GM19025 (cell line): ENCODE data around the gene IL25.

Source experiments
- ATAC-seq: cut with Tn5 transposase; IDR thresholded peaks from one replicate; pipeline ENCODE4 v1.9.1; 2021; ENCODE audit warnings: mild to moderate bottlenecking, low read depth, moderate library complexity; ENCODE audit not compliant: unreplicated experiment

The IL25 gene

GRCh38 chr14:23370221-23370620, 2.4 kb upstream of the IL25 start:
- ATAC-seq: no peak

GRCh38 chr14:23371865-23372264, 744 bp upstream of the IL25 start:
- ATAC-seq: no peak

GRCh38 chr14:23373041-23373440, 432 bp downstream of the IL25 start:
- no peak for ATAC-seq

DNA sequence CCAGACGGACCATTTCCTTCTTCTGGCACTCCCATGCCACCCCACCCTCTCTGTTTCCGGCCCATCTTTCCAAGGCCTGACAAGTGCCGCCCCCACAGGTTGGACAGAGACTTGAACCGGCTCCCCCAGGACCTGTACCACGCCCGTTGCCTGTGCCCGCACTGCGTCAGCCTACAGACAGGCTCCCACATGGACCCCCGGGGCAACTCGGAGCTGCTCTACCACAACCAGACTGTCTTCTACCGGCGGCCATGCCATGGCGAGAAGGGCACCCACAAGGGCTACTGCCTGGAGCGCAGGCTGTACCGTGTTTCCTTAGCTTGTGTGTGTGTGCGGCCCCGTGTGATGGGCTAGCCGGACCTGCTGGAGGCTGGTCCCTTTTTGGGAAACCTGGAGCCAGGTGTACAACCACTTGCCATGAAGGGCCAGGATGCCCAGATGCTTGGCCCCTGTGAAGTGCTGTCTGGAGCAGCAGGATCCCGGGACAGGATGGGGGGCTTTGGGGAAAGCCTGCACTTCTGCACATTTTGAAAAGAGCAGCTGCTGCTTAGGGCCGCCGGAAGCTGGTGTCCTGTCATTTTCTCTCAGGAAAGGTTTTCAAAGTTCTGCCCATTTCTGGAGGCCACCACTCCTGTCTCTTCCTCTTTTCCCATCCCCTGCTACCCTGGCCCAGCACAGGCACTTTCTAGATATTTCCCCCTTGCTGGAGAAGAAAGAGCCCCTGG, 3.1 kb downstream of the IL25 start:
- ATAC-seq: no peak

DNA sequence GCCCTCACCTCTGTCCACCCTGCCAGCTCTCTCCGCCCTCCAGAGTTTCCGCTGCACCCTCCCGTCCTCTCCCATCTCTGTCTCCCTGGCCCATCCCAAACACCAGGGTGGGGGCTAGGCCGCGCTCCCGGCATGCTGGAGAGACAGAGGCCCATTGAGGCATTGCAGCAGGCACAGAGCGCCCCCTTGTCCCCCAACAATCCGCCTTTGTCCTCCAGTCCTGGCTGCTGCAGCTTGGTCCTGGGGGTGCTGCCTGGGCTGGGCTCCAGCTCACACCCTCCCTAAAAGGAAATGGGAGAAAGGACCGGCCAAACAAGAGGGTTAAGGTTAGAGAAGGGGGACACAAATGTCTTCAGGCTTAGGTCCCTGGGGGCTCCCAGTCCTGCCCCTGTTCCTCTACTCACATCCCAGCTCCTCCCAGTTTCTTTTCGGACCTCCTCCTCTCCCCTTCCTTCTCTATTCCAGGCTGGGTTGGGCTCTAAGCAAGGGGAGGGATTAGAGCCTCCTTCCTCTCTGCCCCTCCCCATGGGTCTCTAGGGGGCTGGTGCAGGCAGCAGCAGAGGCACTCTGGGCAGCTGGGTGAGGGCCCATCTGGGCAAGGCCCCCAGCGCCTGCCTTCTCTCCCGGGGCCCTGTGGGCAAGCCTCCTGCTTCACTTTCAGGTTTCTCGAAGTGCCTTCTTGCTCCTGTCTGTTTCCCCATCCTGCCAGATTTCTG, 4.0 kb downstream of the IL25 start, which contains the start of gene CMTM5:
Gene CMTM5 (plus strand): TSS at position 565 of the 716 bp plus-strand sequence. CDS start 206 bp downstream, outside the sequence.
- ATAC-seq: no peak

GRCh38 chr14:23377198-23377550, 4.6 kb downstream of the IL25 start:
- no peak for ATAC-seq

DNA sequence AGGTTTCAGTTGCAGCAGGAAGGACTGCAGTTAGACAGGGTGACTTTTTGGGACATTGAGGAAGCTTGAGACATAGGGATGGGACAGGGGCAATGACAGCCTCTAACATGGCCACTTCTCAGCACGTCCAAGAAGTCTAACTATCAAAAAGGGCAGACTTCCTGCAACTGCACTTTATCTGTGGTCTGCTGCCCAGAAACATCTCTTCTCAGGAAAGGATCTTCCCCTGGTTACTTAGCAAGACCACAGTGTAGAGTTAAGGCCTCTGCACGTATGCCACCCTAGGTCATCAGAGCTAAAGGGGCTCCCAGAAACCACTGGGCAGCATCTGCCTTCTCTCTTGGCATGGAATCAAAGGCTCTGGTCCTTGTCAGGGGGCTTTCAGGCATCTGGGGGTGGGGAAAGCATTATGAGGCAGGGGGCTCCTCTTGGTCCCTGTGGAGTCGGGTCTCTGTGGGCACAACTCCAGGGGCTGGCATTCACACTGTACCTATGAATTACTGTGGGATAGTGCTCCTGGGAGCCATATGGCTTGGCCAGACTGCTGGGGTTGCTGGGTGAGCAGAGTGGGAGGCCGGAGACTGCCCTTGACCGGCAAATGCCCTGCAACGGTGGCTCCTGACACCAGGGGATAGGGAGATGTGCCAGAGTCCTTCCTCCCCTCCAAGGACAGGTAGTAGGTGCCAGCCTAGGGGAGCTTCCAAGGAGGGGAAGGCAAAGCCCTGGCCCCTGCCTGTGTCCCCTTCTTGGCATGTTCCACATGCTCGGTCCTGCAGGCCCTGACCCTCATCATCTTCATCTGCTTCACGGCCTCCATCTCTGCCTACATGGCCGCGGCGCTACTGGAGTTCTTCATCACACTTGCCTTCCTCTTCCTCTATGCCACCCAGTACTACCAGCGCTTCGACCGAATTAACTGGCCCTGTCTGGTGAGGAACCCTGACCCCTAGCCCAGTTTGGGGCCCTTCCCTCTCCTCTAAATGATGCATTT, 5.3 kb downstream of the IL25 start:
- no peak for ATAC-seq

- no peak for ATAC-seq
Measured at GRCh38 chr14:23378612-23379220, 6.1 kb downstream of the IL25 start.

GRCh38 chr14:23379366-23380196, 7.0 kb downstream of the IL25 start:
- ATAC-seq: no peak

DNA sequence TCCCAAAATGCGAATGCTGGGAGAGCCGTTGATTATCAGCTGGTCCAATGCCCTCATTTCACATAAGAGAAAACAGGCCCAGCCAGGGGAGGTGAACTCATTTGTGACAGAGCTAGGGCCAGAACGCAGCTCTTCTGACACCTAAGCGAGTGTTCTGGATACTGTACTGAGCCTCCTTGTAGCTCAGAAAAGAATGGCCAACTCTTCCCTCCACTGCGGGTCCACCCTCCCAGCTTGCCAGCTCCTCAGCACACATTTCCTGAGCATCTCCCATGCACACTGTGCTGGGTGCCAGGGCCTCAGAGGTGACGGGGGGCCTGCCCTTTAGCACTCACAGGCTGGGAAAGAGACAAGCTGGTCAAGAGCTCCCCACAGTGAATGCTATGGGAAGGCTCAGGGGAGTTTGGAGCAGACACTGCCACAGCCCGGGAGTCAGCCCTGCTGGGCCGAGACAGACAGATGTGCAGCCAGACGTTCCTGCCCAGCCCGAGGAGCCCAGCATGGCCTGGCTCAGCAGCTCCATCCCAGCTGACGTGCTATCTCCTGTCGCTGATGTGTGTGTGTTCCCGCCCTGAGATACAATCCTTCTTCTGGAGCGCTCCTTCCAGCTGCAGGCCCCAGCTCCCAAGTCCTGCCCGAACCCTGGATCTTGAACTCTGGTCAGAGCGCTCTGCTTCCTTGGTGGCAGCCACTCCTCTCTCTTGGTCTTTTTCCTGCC, 7.7 kb downstream of the IL25 start:
- ATAC-seq: no peak

GRCh38 chr14:23380976-23381375, 8.4 kb downstream of the IL25 start:
- no peak for ATAC-seq

DNA sequence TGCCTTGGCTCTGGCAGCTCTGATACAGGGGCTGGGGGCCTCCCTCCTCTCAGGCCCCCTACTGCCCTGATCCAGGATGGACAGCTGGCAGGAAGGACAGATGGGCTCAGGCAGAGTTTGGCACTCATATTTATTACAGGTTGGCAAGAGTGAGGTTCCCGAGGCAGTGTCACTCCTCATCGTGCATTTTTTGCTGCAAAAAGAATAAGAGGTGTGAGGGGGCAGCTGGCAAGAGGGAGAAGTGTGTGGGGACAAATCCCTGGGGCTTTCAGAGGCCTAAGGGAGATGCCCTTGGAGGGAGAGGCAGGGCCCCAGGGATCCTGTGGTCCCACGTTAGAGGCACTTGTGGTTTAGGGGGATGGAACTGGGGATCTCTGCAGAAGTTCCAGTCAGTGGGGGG, 9.3 kb downstream of the IL25 start:
- no peak for ATAC-seq

DNA sequence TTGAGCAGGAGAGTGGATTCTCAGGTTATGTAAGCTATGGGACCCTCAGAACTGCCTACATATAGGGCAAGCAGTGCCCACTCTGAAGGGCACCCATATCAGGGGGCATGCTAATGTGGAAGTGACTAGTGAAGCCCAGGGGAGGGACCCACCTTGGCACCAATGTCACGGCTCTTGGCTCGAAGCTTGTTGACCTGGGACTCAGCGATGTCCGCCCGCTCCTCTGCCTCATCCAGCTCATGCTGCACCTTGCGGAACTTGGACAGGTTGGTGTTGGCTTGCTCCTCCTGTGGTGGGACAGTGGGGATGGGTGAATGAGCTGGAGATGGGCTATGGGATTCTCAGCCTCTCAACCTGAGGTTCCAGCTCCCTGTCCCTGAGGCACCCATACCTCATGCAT, 9.7 kb downstream of the IL25 start:
- no peak for ATAC-seq

GRCh38 chr14:23382731-23383440, 10.3 kb downstream of the IL25 start:
- no peak for ATAC-seq

- ATAC-seq: no peak
Measured at GRCh38 chr14:23384364-23385080, 11.9 kb downstream of the IL25 start.

DNA sequence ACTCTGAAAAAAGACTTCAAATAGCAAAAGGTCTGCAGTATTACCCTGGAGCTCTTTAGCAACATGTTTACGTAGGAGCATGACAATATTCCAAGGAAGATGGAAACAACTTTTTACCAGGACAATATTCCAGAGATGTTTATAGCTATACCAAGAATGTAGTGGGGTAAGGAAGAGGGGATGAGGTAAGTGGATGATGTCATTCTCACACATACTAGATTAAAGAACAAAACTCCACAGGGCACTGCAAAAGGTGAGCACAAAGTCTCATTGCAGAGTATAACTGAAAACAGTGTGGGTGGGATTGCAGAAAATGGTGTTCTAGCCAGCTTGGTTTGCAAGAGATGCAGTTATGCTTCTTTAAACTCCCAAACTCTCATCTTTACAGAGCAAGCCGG, 12.6 kb downstream of the IL25 start:
- no peak for ATAC-seq

DNA sequence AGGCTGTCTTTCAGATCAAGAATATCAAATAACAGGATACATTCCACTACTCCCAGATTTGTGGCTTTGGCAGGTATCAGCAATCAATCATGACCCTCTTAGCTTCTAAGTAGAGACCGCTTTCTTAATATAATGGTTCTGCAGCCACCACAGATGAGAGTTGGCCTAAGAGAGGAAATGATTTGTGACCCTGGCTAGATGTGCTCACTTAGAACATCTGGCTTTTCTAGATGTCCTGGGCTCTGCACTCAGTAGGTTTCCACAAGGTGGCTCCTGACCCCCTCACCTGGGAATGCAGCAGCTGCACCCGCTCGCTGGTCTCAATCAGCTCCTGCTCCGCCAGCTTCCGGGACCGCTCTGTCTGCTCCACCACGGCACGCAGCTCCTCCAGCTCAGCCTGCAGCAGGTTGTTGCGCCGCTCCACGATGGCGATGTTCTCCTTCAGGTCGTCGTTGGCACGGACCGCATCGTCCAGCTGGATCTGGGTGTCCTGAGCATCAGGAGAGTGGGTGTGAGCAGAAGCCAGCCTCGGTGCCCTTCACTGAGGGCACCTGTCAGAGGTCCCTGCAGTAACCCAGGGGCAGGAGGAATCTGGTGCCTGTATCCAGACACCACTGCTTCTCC, 13.1 kb downstream of the IL25 start:
- ATAC-seq: no peak
